Spleen (tissue), 11 donors: Measurements from ENCODE around the gene FGF2. TPM values are rescaled to one million over a fixed set of nuclear protein-coding genes. Genes with fewer than 3 reads are reported as not detected.
"Not testable (repeated sequence)": the region's sequence is repeated elsewhere in the genome, so short reads cannot be mapped to it uniquely, and the experiment has no call there.

Source experiments
- DNase-seq: peaks from one replicate; pipeline ENCODE4 v3.0.0-alpha.2; 2020
- H3K27ac ChIP-seq, 8 donors: fragments of 200-600 bp; sonication (generic) in 7 of 8; 1 replicate in 4 of 8; 2 replicates in 4 of 8; pipeline versions ENCODE4 v1.5.0 to v1.8.0; 2016 to 2021; ENCODE audit warnings: inconsistent platforms in 4 of 8, mild to moderate bottlenecking in 4 of 8, moderate library complexity in 1 of 8
- H3K27me3 ChIP-seq, 7 donors: fragments of 200-600 bp; sonication (generic) in 6 of 7; replicated peaks in 1 of 7; 1 replicate in 4 of 7; 2 replicates in 3 of 7; pipeline versions ENCODE4 v1.5.0 to v1.8.0; 2016 to 2021; ENCODE audit warnings: inconsistent platforms in 3 of 7, mild to moderate bottlenecking in 1 of 7
- H3K36me3 ChIP-seq, 6 donors: fragments of 200-600 bp; sonication (generic) in 5 of 6; 1 replicate in 4 of 6; 2 replicates in 2 of 6; pipeline versions ENCODE4 v1.5.0 to v1.8.0; 2016 to 2021; ENCODE audit warnings: inconsistent platforms in 2 of 6
- H3K4me1 ChIP-seq, 6 donors: fragments of 200-600 bp; sonication (generic) in 5 of 6; 1 replicate in 3 of 6; 2 replicates in 3 of 6; pipeline versions ENCODE4 v1.5.0 to v1.8.0; 2016 to 2021; ENCODE audit warnings: inconsistent platforms in 3 of 6
- H3K4me3 ChIP-seq, 8 donors: fragments of 200-600 bp; sonication (generic) in 7 of 8; 1 replicate in 4 of 8; 2 replicates in 4 of 8; pipeline versions ENCODE4 v1.5.0 to v1.8.0; 2016 to 2021; ENCODE audit warnings: inconsistent platforms in 4 of 8, mild to moderate bottlenecking in 4 of 8, moderate library complexity in 2 of 8
- H3K9me3 ChIP-seq, 8 donors: fragments of 200-600 bp; sonication (generic) in 7 of 8; 1 replicate in 4 of 8; 2 replicates in 4 of 8; pipeline versions ENCODE4 v1.5.0 to v1.8.0; 2016 to 2021; ENCODE audit warnings: inconsistent platforms in 4 of 8
- CTCF ChIP-seq, 11 experiments: fragments of 200-600 bp in 7 of 11; fragments of 450-650 bp in 4 of 11; sonication (generic) in 4 of 11; IDR thresholded peaks in 8 of 11; conservative IDR thresholded peaks in 3 of 11; 1 replicate in 7 of 11; 2 replicates in 4 of 11; pipeline versions ENCODE4 v1.4.0 to v1.8.0; 2016 to 2021; ENCODE audit warnings: antibody characterized with exemption in 11 of 11, inconsistent platforms in 4 of 11, mild to moderate bottlenecking in 1 of 11
- POLR2A ChIP-seq, 3 donors: fragments of 450-650 bp; IDR thresholded peaks; one replicate each; pipeline ENCODE4 v1.5.1; 2017; ENCODE audit warnings: antibody characterized with exemption in 3 of 3, mild to moderate bottlenecking in 1 of 3
- POLR2AphosphoS5 ChIP-seq, 3 donors: sonication (generic); formaldehyde crosslinking; IDR thresholded peaks; one replicate each; pipeline ENCODE4 v1.5.1; 2017; ENCODE audit warnings: antibody characterized with exemption in 3 of 3
- WGBS, 5 donors: extraction: QIAGEN DNeasy Blood & Tissue Kit in 3 of 5; methylation state at CpG; one replicate each; pipeline versions ENCODE4 v1.1.5 to v1.1.7; 2013 to 2018; 5-methylcytosine and 5-hydroxymethylcytosine counted together
- intact Hi-C: fragments of 100-400 bp; cut with DNase I; formaldehyde crosslinking; loops from one replicate; pipeline ENCODE4 v1.15.0; 2023; ENCODE audit warnings: low total_unique reads
- polyA plus RNA-seq, 3 donors: library from polyadenylated mRNA; stranded (reverse); fragments of 200-250 nt; gene quantifications; one replicate each; pipeline ENCODE4 v1.2.1, GENCODE V29; 2013
- total RNA-seq, 7 donors: library from RNA; depleted of rRNA in 3 of 7; stranded (reverse); fragments of >200 nt in 3 of 7; fragmentation: NEBNext Ultra II Directional in 4 of 7; extraction: Animal tissue kit (Norgen Biotek cat#: 25700) in 4 of 7; gene quantifications; one replicate each; pipeline versions ENCODE4 v1.1.0 to v1.2.1, GENCODE V29; 2016 to 2021
- donor health status: healthy with polysubstance abuse.
- donor health status: DM: no; HTN: no; CAD: no; lungs with moderate emphysema.
- donor health status: DM: no; HTN: no; CAD: no.
- donor health status: Bipolar disorder and iron deficiency.
- donor health status: healthy.
- donor health status: DM: no; HTN: no; CAD: no.
- donor health status: DM: yes; HTN: yes; CAD: no.

FGF2 gene
- total and polyA plus RNA-seq, 10 donors = 0.48 to 3.1 (median 1.5) TPM

DNA sequence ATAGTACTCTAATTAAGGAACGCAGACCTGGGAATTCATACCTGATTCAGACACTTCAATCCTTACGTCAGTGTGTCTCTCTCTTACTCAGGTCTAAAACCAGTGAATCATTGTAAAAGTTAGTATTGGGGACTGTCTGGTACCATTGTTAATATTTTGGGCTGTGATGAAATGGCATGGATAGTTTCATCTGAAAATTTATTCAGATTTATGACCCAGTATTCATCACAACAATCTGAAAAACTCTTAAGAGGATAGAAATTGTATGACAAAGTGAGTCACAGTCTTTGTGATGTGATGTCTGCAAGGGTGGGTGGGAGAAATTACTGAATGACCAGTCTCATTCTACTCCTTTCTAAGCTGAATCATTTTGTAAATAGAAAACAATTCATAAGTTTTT, 10.3 kb downstream of the FGF2 start:
- Histone ChIP-seq H3K4me3 (no peak overlapping the region), H3K27ac (no peak overlapping the region), H3K27me3 (peaks cover 0 to 44% (median 2%) of the 10 kb centered on the region in 7 donors), H3K9me3 (no peaks in the 10 kb centered on the region), H3K4me1 (no peaks in the 10 kb centered on the region), H3K36me3 (no peaks in the 10 kb centered on the region)
- DNase-seq = no peak
- 81 to 97% (median 91%) methylated on average over 2 of the region's 2 CpGs for WGBS, 5 donors
- no peak for TF ChIP-seq POLR2AphosphoS5 (IDR thresholded peaks at IDR 0.05)
- TF ChIP-seq POLR2A (IDR thresholded peaks at IDR 0.05) = no peak
- TF ChIP-seq CTCF (IDR thresholded peaks at IDR 0.05 in 8 of 11, conservative IDR thresholded peaks at IDR 0.05 in 3 of 11) = no peak
- intact Hi-C loops = no loop called here

DNA sequence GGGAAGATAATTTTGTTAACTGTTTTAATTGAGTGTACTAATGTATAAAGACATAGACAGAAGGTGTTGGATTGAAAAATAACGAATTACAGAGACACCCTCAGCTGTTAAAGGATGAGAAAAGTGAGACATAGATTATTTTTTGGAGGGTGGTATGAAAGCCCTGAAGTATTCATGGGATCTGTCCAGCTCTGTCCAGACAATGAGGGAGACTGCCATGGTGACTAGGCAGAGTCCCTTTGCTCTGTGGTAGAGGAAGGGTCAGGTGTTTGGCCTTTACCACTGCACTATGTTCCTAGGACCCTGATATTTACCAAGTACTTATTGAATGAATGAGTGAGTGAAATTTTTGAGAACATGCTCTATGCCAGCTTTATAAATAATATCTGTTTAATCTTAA, 11.4 kb downstream of the FGF2 start:
- Histone ChIP-seq H3K4me1 (no peaks in the 10 kb centered on the region), H3K27me3 (peaks cover 0 to 36% (median 0%) of the 10 kb centered on the region in 7 donors), H3K27ac (no peak overlapping the region), H3K36me3 (no peaks in the 10 kb centered on the region), H3K9me3 (no peaks in the 10 kb centered on the region), H3K4me3 (no peak overlapping the region)
- no peak for DNase-seq
- 50 to 68% (median 67%) methylated on average over 1 of the region's 1 CpG for WGBS, 5 donors
- intact Hi-C loops = no loop called here
- TF ChIP-seq POLR2A (IDR thresholded peaks at IDR 0.05) (no peak), POLR2AphosphoS5 (IDR thresholded peaks at IDR 0.05) (no peak), CTCF (IDR thresholded peaks at IDR 0.05 in 8 of 11, conservative IDR thresholded peaks at IDR 0.05 in 3 of 11) (no peak)

DNA sequence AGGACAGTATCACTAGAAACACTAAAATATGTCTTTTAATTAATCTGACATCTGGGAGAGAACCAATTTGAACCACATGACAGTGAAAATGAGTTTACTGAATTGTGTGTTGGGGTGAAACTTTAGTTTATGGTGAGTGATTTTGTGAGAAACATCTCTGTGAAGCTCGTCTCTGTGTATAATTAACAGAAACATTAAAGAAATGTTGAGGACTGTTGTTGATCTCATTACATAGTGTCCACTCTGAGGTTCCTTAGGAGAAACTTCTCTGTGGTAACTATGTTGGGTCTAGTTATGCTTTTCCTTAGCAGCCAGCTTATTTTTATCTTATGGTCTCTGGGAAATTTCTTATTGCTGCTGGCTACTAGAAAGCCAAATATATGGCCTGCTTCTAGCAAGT, 15.8 kb downstream of the FGF2 start:
- TF ChIP-seq POLR2A (IDR thresholded peaks at IDR 0.05) (no peak), CTCF (IDR thresholded peaks at IDR 0.05 in 8 of 11, conservative IDR thresholded peaks at IDR 0.05 in 3 of 11) (no peak), POLR2AphosphoS5 (IDR thresholded peaks at IDR 0.05) (no peak)
- 64 to 85% (median 82%) methylated on average over 1 of the region's 1 CpG for WGBS, 5 donors
- H3K27ac ChIP-seq = no peak overlapping the region

DNA sequence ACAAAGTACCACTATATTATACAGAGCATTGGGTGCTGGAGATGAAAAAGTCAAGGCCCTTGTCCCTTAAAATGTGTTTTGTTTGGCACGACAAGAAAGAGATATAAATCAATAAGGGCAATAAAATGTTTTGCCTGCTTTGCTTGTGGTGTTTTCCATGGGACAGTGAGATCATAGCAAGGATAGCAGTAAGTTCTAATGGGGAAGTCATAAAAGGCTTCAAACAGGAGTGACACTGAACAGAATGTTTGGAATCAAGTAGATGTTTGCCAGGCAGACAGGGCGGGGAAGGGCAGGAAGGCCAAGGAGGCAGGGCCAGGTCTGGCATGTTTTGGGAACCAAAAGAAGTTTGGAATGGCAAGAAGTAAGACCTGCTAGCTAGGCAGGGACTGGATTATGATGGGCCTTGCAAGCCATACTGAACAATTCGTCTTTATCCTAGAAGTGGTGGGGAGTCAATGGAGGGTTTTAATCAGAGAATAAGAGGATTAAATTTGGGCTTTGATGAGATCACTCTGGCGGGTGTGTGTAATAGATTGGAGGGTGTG, 16.4 kb downstream of the FGF2 start:
- Histone ChIP-seq H3K27ac (no peak overlapping the region), H3K4me3 (no peak overlapping the region), H3K9me3 (no peaks in the 10 kb centered on the region), H3K4me1 (no peaks in the 10 kb centered on the region), H3K36me3 (no peaks in the 10 kb centered on the region), H3K27me3 (peaks cover 0 to 13% (median 0%) of the 10 kb centered on the region in 7 donors)
- intact Hi-C loops = no loop called here
- 75 to 94% (median 90%) methylated on average over 4 of the region's 4 CpGs for WGBS, 5 donors
- no peak for TF ChIP-seq CTCF (IDR thresholded peaks at IDR 0.05 in 8 of 11, conservative IDR thresholded peaks at IDR 0.05 in 3 of 11)
- no peak for TF ChIP-seq POLR2AphosphoS5 (IDR thresholded peaks at IDR 0.05)
- no peak for TF ChIP-seq POLR2A (IDR thresholded peaks at IDR 0.05)
- no peak for DNase-seq

More for the DNA sequence above, 15.8 kb downstream of the FGF2 start:
- no peaks in the 10 kb centered on the region for H3K9me3 ChIP-seq
- no peaks in the 10 kb centered on the region for H3K36me3 ChIP-seq
- H3K27me3 ChIP-seq = peaks cover 0 to 18% (median 0%) of the 10 kb centered on the region in 7 donors
- intact Hi-C loops = no loop called here
- H3K4me1 ChIP-seq = no peaks in the 10 kb centered on the region
- H3K4me3 ChIP-seq = no peak overlapping the region
- no peak for DNase-seq

- DNase-seq, intact Hi-C loops, H3K4me1 ChIP-seq, H3K36me3 ChIP-seq, H3K9me3 ChIP-seq, H3K4me3 ChIP-seq, H3K27ac ChIP-seq: not testable (repeated sequence)
- 85 to 100% (median 96%) methylated on average over 1 of the region's 1 CpG for WGBS, 5 donors
- peaks cover 0 to 19% (median 0%) of the 10 kb centered on the region in 7 donors for H3K27me3 ChIP-seq
These were observed 17.8 kb downstream of the FGF2 start for GRCh38 chr4:122844391-122844790.
